ENCODE measurements around the gene TTC21B. TPM values are rescaled to one million over a fixed set of nuclear protein-coding genes. Genes with fewer than 3 reads are reported as not detected.

TTC21B gene
- total and polyA plus RNA-seq, 10 of the 15 experiments (the other 5 are each of a cell fraction or from before 2014, with no cell fraction given): 2.7 to 22.4 (median 11.3) TPM

DNA sequence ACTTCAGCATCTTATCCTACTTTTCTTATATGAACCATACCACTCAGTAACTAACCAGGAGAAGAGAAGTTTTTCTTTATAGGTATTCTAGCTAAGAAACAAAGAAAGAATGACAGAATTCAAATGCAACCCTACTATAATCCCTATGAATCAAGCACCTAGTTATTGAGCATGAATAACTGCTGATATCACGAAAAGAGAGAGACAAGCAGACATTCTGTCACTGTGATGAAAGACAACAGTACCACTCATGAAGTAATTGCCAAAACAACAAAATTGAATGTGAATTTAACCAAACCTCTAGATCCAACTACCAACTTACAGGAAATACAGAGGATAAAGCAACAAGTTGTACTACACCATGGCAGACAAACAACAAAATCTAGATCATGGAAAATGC, 15.3 kb downstream of the TTC21B start:
- 100% methylated on average over 1 of the region's 1 CpG for WGBS (ENCODE audit: insufficient coverage, insufficient replicate concordance, low lambda C conversion rate, missing lambda C conversion rate)

More for the DNA sequence above, 15.3 kb downstream of the TTC21B start:
- in situ Hi-C loops (cut with MboI) (no loop called here), intact Hi-C loops (cut with micrococcal nuclease; ENCODE audit: unreplicated experiment) (no loop called here)
- H3K4me3 ChIP-seq: no peak overlapping the region
- H3K9me3 ChIP-seq (replicated peaks; ENCODE audit: control insufficient read depth, insufficient read depth, low read length): no peaks in the 10 kb centered on the region
- no peaks in the 10 kb centered on the region for H3K79me2 ChIP-seq (ENCODE audit: control insufficient read depth, insufficient read depth, low read length)
- H3K4me1 ChIP-seq (ENCODE audit: control insufficient read depth, insufficient read depth, low read length): no peaks in the 10 kb centered on the region
- ChIA-PET RAD21 (ENCODE audit: unreplicated experiment) (no interaction called here), SMC1A (ENCODE audit: uncharacterized antibody, unreplicated experiment) (interaction anchor here (1.5 kb wide), 1 partner anchor 15 kb away, joined by 7 read pairs; the partner anchor contains the start of gene TTC21B), CTCF (interaction anchor here (0.6 to 1.0 kb wide), 3 partner anchors 9 to 15 kb away, joined by 3 read pairs; no protein-coding TSS in a partner anchor), POLR2A (no interaction called here)
- H3K27ac ChIP-seq (ENCODE audit: control insufficient read depth, insufficient read depth): no peak overlapping the region
- DNase-seq (ENCODE audit: low read depth, low spot score) (no peak), ATAC-seq (no peak), FAIRE-seq (no peak)
- no peaks in the 10 kb centered on the region for H4K20me1 ChIP-seq (ENCODE audit: control insufficient read depth, insufficient read depth)
- no peak overlapping the region for H3K4me2 ChIP-seq (ENCODE audit: control insufficient read depth, insufficient read depth)
- no peak overlapping the region for H2AFZ ChIP-seq (ENCODE audit: control insufficient read depth, low read depth, low read length)
- BruUV-seq (replicated peaks): no TSS peak
- H3K27me3 ChIP-seq (replicated peaks in 1 of 2; ENCODE audit: control insufficient read depth in 2 of 2, insufficient read depth in 2 of 2, low read length in 1 of 2): no peaks in the 10 kb centered on the region
- H3K36me3 ChIP-seq (ENCODE audit: control insufficient read depth in 2 of 2, insufficient read depth in 2 of 2, low read length in 1 of 2): peaks cover 0 to 8% of the 10 kb centered on the region in 2 experiments
- TF ChIP-seq KAT2A (conservative IDR thresholded peaks at IDR 0.05; ENCODE audit: control insufficient read depth, low read depth, low read length) (no peak), BHLHE40 (IDR thresholded peaks at IDR 0.05; ENCODE audit: borderline replicate concordance in 1 of 2, low read depth in 2 of 2, low read length in 1 of 2) (no peak), CHD1 (IDR thresholded peaks at IDR 0.05; ENCODE audit: low read depth, low read length) (no peak), USF1 (IDR thresholded peaks at IDR 0.05; ENCODE audit: borderline replicate concordance, extremely low read length, insufficient read depth, low read depth, low read length) (no peak), KLF5 (IDR thresholded peaks at IDR 0.05; ENCODE audit: partially characterized antibody) (no peak), CBX3 (IDR thresholded peaks at IDR 0.05; ENCODE audit: borderline replicate concordance, low read depth) (no peak), ZNF592 (IDR thresholded peaks at IDR 0.05) (no peak), RAD21 (IDR thresholded peaks at IDR 0.05; ENCODE audit: insufficient read depth, low read depth, low read length) (no peak), CREB1 (IDR thresholded peaks at IDR 0.05; ENCODE audit: low read depth) (no peak), MEF2B (IDR thresholded peaks at IDR 0.05; ENCODE audit: partially characterized antibody, poor library complexity, severe bottlenecking) (no peak), POU2F2 (IDR thresholded peaks at IDR 0.05; ENCODE audit: borderline replicate concordance, low read depth, low read length) (no peak), SREBF1 (IDR thresholded peaks at IDR 0.05; ENCODE audit: low read length) (no peak), ZNF274 (IDR thresholded peaks at IDR 0.05; ENCODE audit: insufficient read depth, insufficient read length) (no peak), NR2F1 (conservative IDR thresholded peaks at IDR 0.05) (no peak), ZNF622 (IDR thresholded peaks at IDR 0.05) (no peak), SREBF2 (IDR thresholded peaks at IDR 0.05; ENCODE audit: low read length) (no peak)
- TF ChIP-seq, protein P1, sequence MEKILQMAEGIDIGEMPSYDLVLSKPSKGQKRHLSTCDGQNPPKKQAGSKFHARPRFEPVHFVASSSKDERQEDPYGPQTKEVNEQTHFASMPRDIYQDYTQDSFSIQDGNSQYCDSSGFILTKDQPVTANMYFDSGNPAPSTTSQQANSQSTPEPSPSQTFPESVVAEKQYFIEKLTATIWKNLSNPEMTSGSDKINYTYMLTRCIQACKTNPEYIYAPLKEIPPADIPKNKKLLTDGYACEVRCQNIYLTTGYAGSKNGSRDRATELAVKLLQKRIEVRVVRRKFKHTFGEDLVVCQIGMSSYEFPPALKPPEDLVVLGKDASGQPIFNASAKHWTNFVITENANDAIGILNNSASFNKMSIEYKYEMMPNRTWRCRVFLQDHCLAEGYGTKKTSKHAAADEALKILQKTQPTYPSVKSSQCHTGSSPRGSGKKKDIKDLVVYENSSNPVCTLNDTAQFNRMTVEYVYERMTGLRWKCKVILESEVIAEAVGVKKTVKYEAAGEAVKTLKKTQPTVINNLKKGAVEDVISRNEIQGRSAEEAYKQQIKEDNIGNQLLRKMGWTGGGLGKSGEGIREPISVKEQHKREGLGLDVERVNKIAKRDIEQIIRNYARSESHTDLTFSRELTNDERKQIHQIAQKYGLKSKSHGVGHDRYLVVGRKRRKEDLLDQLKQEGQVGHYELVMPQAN (conservative IDR thresholded peaks at IDR 0.05): no peak
- H3K9ac ChIP-seq (ENCODE audit: control insufficient read depth, insufficient read depth, low read length): no peak overlapping the region

Data from GM12878 (cell line).